Testis (tissue), 2 donors: ENCODE data around the gene KMT2B.

Source experiments
- POLR2A ChIP-seq: fragments of 450-650 bp; IDR thresholded peaks from one replicate; pipeline ENCODE4 v1.6.1; 2017; ENCODE audit warnings: antibody characterized with exemption, mild to moderate bottlenecking, moderate library complexity
- TF ChIP-seq, protein P1 (sequence below), 3 experiments: fragments of 450-650 bp in 2 of 3; fragments of 200-600 bp in 1 of 3; sonication (generic) in 1 of 3; IDR thresholded peaks; one replicate each; pipeline ENCODE4 v1.5.1; 2016 to 2019; ENCODE audit warnings: antibody characterized with exemption in 3 of 3, mild to moderate bottlenecking in 2 of 3, moderate library complexity in 1 of 3

DNA sequence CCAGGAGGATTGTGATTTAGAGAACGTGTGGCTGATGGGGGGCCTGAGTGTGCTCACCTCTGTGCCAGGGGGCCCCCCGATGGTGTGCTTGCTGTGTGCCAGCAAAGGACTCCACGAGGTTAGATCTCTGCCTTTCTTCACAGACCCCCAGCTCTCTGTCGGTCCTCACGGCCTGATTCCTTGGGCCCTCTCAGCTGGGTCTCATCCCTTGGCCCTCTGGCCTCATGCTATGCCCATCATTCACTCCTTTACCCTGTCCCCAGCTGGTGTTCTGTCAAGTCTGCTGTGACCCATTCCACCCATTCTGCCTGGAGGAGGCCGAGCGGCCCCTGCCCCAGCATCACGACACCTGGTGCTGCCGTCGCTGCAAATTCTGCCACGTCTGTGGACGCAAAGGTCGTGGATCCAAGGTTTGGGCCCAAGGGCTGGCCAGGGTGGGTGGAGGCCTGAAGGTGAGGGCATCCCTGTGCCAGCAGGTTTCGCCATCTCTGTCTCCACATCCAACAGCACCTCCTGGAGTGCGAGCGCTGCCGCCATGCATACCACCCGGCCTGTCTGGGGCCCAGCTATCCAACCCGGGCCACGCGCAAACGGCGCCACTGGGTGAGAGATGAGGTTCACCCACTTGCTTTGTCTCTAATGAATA, 7.5 kb downstream of the KMT2B start:
- TF ChIP-seq, protein P1, sequence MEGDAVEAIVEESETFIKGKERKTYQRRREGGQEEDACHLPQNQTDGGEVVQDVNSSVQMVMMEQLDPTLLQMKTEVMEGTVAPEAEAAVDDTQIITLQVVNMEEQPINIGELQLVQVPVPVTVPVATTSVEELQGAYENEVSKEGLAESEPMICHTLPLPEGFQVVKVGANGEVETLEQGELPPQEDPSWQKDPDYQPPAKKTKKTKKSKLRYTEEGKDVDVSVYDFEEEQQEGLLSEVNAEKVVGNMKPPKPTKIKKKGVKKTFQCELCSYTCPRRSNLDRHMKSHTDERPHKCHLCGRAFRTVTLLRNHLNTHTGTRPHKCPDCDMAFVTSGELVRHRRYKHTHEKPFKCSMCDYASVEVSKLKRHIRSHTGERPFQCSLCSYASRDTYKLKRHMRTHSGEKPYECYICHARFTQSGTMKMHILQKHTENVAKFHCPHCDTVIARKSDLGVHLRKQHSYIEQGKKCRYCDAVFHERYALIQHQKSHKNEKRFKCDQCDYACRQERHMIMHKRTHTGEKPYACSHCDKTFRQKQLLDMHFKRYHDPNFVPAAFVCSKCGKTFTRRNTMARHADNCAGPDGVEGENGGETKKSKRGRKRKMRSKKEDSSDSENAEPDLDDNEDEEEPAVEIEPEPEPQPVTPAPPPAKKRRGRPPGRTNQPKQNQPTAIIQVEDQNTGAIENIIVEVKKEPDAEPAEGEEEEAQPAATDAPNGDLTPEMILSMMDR (IDR thresholded peaks at IDR 0.05), result no peak
- TF ChIP-seq POLR2A, result no peak
